HTERT RPE-1 (cell line): Measurements from ENCODE around the gene TCFL5.

Experiments used
- in situ Hi-C: fragments of 300-500 bp; cut with MboI; formaldehyde crosslinking; loops from 4 replicates; pipeline ENCODE4 v1.14.3; 2020; ENCODE audit warnings: low sequenced_read_pairs

Gene TCFL5

GRCh38 chr20:62896526-62896925 is 34.9 kb upstream of the TCFL5 start:
- in situ Hi-C loops, result no loop called here

- in situ Hi-C loops, result no loop called here
Observed at GRCh38 chr20:62895539-62895938, 33.9 kb upstream of the TCFL5 start.

GRCh38 chr20:62894261-62894660 is 32.6 kb upstream of the TCFL5 start:
- in situ Hi-C loops, result no loop called here

- in situ Hi-C loops, result no loop called here
Observed at GRCh38 chr20:62893700-62894099, 32.1 kb upstream of the TCFL5 start.

GRCh38 chr20:62892348-62893304 is 31.0 kb upstream of the TCFL5 start:
- in situ Hi-C loops, result no loop called here

- in situ Hi-C loops, result no loop called here
Observed at GRCh38 chr20:62891111-62891510, 29.5 kb upstream of the TCFL5 start.

GRCh38 chr20:62890444-62890843 is 28.8 kb upstream of the TCFL5 start:
- in situ Hi-C loops, result no loop called here

GRCh38 chr20:62889871-62890270 is 28.2 kb upstream of the TCFL5 start:
- in situ Hi-C loops, result no loop called here

- in situ Hi-C loops, result no loop called here
Observed at GRCh38 chr20:62889411-62889810, 27.8 kb upstream of the TCFL5 start.

- in situ Hi-C loops, result no loop called here
Observed at GRCh38 chr20:62888910-62889309, 27.3 kb upstream of the TCFL5 start.

GRCh38 chr20:62888406-62888805 is 26.8 kb upstream of the TCFL5 start:
- in situ Hi-C loops, result no loop called here

- in situ Hi-C loops, result no loop called here
Observed at GRCh38 chr20:62887860-62888239, 26.2 kb upstream of the TCFL5 start.

- in situ Hi-C loops, result no loop called here
Observed at GRCh38 chr20:62887152-62887859, 25.7 kb upstream of the TCFL5 start.

GRCh38 chr20:62886709-62887058 is 25.1 kb upstream of the TCFL5 start:
- in situ Hi-C loops, result no loop called here

- in situ Hi-C loops, result no loop called here
Observed at GRCh38 chr20:62885896-62886708, 24.5 kb upstream of the TCFL5 start.

GRCh38 chr20:62885046-62885895 is 23.6 kb upstream of the TCFL5 start:
- in situ Hi-C loops, result no loop called here

GRCh38 chr20:62884556-62884955 is 22.9 kb upstream of the TCFL5 start:
- in situ Hi-C loops, result no loop called here

GRCh38 chr20:62882426-62882825 is 20.8 kb upstream of the TCFL5 start:
- in situ Hi-C loops, result no loop called here

- in situ Hi-C loops, result no loop called here
Observed at GRCh38 chr20:62881662-62882395, 20.2 kb upstream of the TCFL5 start.
